D721Med (cell line): ENCODE data around the gene MYO1H.

ENCODE experiments used
- DNase-seq: peaks from one replicate; pipeline ENCODE4 v3.0.0; 2011; ENCODE audit warnings: low spot score; ENCODE audit not compliant: insufficient read length
- FAIRE-seq: peaks from 2 replicates; lab custom pipeline; 2011; peaks lifted over from hg19 to GRCh38; lab: Jason Lieb, UNC
- TF ChIP-seq, protein P1 (sequence below): IDR thresholded peaks from 2 replicates; pipeline ENCODE4 v1.5.1; 2012; ENCODE audit warnings: mild to moderate bottlenecking, control low read depth; ENCODE audit not compliant: insufficient read depth; ENCODE audit errors: missing control alignments

Gene MYO1H

DNA sequence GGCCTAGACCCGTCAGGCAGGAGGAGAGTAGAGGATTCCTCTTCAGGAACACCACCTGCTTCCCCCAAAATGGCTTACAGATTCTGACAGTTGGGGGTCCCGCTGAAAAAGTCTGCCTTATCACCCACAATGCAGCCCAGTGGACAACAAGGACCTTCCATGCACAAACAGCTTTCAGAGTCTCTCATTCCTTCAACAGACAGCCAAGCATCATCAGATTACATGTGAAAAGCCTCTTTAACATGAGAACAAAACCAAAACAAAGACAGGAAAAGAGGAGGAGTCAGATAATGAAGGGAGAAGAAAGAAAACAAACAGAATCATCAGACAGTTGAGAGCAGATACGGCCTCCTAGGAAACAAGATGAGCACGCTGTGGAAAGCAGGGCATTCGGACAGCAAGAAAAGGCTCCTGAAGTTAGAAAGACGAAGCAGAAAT lies 111.1 kb downstream of the MYO1H start:
- DNase-seq (no peak), FAIRE-seq (no peak)
- TF ChIP-seq, protein P1, sequence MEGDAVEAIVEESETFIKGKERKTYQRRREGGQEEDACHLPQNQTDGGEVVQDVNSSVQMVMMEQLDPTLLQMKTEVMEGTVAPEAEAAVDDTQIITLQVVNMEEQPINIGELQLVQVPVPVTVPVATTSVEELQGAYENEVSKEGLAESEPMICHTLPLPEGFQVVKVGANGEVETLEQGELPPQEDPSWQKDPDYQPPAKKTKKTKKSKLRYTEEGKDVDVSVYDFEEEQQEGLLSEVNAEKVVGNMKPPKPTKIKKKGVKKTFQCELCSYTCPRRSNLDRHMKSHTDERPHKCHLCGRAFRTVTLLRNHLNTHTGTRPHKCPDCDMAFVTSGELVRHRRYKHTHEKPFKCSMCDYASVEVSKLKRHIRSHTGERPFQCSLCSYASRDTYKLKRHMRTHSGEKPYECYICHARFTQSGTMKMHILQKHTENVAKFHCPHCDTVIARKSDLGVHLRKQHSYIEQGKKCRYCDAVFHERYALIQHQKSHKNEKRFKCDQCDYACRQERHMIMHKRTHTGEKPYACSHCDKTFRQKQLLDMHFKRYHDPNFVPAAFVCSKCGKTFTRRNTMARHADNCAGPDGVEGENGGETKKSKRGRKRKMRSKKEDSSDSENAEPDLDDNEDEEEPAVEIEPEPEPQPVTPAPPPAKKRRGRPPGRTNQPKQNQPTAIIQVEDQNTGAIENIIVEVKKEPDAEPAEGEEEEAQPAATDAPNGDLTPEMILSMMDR, result no peak

DNA sequence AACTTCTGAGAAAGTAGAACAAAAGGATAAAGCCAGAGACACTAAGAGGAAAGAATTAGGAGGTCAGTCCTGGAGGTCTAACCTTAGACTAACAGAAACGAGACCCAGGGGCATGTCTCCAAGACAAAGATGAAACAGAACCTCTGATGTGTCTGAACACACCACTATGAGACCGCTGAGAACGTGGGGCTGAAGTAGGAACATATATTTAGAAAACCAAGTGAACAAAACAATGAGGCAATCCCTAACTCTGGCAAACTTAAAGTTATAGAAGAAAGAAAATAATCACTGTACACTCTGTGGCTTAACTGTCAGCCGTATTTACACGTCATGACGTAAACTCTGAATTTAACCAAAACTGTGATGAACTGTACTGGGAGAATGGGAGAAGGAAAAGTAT lies 111.5 kb downstream of the MYO1H start:
- TF ChIP-seq, protein P1, result no peak
- no peak for DNase-seq
- no peak for FAIRE-seq

DNA sequence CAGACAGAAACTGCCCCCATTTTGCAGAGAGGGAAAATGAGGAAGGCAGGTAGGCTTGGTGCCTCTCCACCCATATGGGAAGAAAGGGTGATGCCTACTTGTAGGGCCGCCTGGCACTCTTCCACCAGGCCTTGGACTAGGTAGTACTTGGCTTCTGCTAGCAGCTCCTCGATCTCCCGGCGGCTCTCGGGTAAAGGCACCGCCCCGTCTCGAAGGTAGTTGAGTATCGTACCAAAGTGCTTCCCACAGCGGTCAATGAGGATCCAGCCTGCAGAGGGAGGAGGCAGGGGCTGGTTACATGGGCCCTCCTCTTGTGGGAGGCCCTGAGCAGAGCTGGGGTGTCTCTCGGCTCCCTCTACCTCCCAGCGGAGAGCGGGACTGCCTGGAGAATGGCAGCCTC lies 112.8 kb downstream of the MYO1H start:
- no peak for FAIRE-seq
- TF ChIP-seq, protein P1, result no peak
- DNase-seq, result no peak

DNA sequence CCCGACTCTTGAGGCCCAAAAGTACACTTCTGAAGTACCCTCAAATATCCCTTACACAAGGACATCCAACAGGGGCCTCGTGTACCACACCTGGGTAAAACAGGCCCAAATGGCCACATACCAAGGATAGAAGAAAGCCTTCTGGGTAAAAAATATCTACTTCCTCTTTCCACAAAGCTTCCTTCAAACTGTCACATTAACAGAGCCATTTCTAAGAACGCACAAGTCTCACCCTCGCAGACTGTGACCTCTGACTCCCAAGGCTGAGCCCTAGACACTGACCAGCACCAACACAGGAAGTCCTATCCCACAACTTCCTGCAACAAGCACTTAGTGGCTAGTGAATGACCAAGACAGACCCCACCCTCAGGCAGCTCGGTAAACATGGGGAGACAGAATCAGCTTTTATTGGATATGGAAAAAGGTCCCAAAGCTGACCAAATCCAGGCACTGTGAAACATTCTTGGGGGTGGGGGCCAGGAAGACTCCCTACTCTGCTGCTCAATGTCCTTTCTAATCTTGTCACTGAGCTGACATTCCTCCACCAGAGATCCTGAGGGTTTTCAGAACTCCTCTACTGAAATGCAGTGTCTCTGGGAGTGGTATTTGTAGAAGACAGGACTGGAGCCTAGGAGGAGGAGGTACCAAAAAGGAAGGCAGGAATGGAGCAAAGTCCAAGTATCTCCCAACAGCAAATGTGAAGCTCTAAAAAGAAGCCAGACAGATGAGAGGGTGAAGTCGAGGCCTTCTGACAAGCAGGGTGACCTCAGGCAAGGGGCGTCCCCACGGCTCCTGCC lies 113.5 kb downstream of the MYO1H start:
- DNase-seq (no peak), FAIRE-seq (no peak)
- TF ChIP-seq, protein P1, result no peak

DNA sequence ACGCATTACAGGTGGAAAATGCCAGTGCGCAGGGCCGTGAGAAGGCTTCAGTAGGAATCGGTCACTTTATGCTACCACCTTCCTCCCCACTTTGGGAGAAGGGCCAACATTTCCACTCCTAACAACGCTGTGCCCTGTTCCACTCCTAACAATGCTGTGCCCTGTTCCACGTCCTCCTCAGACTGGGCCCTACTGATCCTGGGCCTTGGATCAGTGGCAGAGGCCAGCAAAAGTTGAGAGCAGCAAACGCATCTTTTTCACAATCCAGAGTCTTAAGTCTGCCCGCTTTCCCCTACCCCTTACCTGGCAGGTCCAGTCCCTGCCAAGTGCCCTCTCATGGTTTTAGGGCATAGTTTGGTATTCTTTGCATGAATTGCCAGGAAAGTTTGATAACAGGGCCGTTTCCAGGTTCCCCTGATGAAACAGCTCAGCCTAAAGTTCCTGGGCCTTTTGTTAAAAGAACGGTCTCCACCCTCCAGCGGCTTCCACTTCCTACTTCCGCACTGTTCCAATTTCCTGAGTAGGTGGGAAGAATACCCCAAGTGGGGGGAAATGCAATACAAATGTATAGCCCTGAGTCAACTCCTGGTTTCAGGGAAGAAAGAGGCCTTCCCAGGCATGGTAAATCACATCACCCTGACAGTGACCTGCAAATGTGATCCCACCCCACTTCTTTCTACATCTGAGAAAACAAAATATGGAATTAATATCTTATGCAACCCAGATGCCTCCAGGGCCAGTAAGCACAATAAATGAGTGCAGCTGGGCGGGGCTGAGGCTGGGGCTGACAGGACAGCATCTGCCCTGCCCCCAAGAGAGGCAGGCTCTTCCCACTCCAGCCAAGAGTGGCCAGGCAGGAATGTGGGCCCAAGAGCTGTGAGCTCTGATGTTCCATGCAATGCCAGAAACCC lies 114.4 kb downstream of the MYO1H start:
- FAIRE-seq (no peak), DNase-seq (no peak)
- TF ChIP-seq, protein P1, result no peak

DNA sequence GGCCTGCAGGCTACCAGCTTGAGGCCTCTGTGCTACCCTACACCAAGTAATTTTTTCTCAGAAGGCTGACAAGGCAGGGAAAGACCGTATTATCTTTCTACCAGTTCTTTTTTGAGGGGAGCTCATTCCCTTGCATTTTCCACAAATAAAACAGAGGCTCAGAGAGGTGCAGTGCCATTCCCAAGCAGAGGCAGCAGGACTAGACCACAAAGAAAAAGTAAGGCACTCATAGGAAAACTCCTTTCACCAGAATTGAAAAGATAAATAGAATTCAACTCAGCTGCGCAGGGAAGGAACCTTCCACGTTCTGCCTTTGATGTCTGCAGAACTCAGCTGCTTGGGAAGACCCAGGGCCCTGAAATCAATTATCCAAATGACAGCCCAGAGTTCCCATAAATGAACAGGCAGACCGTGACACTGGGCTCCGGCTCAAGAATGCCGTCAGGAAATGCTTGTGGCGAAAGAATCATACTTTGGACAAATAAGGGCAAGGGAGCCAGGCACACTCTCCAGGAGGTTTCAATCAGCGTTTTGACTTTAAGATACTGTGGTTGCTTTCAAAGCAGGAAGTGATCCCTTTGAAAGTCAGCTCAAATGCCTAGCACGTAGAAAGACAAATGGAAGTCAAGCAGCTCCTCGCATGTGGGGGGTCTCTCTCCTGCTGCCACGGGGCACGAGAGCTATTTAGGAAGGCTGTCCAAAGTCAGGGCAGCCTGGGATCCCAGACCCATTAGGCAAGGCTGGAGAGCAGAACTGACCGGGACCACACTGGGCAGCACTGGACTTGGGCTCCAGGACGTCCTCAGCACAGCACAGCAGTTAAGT lies 115.4 kb downstream of the MYO1H start:
- DNase-seq (no peak), FAIRE-seq (no peak)
- TF ChIP-seq, protein P1, result no peak
